Midbrain (tissue), 1 donor: ENCODE measurements around the gene COPZ2.
A peak's percentile ranks its signal among the peaks of the same experiment; 100 is the strongest.
"Not testable (repeated sequence)": the region's sequence is repeated elsewhere in the genome, so short reads cannot be mapped to it uniquely, and the experiment has no call there.

Source experiments
- DNase-seq: peaks from one replicate; lab custom pipeline; 2025; lab: John Stamatoyannopoulos, UW

COPZ2 gene

DNA sequence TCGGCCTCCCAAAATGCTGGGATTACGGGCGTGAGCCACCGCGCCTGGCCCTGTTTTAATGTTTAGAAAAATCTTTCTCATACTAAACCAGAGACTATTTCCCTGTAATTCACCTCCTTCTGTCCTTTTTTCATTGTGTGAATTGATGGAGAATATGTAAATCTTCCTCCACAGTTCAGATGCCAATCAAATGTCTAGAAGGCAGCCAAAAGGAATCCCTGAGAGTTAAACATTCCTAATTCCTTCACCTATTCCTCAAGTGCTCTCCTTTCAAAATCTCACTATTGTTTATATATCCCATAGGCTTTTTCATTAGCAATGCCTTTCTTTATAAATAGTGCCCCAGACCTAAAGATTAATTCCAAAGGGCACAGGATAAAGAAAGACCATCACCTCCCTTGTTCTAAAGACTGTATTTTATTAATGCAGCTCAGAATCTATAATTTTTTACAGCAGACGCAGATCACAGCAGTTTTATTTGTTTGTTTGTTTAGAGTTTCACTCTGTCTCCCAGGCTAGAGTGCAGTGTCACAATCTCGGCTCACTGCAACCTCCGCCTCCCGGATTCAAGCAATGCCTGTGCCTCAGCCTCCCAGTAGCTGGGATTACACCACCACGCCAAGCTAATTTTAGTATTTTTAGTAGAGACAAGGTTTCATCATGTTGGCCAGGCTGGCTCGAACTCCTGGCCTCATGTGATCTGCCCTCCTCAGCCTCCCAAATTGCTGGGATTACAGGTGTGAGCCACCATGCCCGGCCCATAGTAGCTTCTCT, 30.5 kb downstream of the COPZ2 start:
- no peak for DNase-seq

DNA sequence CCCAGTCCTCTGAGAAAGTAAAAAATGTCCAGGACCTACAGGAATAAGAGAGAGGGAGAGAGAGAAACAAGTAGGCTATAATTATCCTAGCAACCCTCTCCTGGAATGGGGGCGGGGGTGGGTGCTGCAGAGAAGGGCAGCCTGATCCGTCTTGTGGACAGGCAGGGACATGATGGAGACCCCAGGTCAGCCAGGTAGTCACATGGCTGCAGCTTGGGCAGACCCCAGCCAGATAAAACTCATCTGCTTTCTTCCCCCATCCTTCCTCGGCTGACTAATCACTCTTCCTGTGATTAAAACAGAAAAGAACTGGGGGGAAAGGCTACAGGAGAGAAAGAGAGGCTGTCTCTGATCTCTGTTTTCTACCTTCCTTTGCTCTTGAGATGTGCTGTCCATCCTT, 32.6 kb downstream of the COPZ2 start:
- DNase-seq, result no peak

GRCh38 chr17:48003417-48004151, 34.0 kb downstream of the COPZ2 start:
- no peak for DNase-seq

GRCh38 chr17:48002916-48003416, 34.6 kb downstream of the COPZ2 start:
- DNase-seq, result no peak

- DNase-seq, result peak; percentile 16
Observed at GRCh38 chr17:48002266-48002915, 35.2 kb downstream of the COPZ2 start.

DNA sequence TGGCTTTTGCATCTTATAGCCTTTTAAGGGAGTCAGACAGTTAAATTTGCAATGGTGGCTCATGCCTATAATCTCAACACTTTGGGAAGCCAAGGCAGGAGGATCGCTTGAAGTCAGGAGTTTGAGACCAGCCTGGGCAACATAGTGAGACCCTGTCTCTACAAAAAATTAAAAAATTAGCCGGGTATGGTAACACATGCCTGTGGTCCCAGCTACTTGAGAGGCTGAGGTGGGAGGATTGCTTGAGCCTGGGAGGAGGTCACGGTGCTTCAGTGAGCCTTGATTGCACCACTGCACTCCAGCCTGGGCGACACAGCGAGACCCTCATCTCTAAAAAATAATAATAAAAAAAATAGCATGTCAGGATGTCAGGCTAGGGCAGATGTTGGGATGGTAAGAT, 35.9 kb downstream of the COPZ2 start:
- not testable (repeated sequence) for DNase-seq

DNA sequence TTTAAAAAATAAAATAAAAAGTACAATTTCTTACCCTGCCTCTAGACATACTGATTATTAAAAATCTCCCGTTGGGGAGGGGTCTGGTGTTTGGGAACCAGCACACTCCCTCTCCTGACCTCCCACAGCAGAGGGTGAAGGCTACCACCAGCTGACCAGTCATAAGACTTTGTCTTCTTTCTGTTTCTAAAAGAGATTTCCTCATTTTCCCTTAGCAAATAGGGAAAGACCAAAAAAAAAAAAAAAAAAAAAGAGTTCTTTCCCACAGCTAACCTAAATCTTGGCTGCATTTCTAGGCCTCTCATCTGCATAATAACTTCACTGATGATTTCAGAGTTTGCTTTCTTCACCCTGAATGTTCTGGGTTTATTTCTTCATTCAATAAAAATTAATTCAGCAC, 36.4 kb downstream of the COPZ2 start:
- DNase-seq, result no peak

GRCh38 chr17:47999582-47999981, 38.0 kb downstream of the COPZ2 start:
- DNase-seq, result no peak

DNA sequence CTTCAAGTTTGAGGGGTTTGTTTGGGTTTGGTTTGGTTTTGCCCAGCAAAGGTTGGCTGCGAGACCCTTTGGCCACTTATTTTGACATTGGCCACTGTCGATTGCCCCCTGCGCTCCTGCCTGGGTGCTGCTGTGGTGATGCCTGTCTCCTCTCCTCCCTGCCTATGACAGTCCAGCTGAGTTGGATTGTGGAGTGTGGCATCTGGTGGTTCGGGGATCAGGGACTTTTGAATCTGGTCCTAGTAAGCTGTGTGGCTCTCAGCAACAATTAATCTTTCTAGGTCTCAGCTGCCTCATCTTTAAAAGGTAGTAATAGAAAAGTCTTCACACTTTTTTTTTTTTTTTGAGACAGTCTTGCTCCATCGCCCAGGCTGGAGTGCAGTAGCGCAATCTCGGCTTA, 39.6 kb downstream of the COPZ2 start:
- no peak for DNase-seq

GRCh38 chr17:47997586-47997985, 40.0 kb downstream of the COPZ2 start:
- DNase-seq, result no peak

DNA sequence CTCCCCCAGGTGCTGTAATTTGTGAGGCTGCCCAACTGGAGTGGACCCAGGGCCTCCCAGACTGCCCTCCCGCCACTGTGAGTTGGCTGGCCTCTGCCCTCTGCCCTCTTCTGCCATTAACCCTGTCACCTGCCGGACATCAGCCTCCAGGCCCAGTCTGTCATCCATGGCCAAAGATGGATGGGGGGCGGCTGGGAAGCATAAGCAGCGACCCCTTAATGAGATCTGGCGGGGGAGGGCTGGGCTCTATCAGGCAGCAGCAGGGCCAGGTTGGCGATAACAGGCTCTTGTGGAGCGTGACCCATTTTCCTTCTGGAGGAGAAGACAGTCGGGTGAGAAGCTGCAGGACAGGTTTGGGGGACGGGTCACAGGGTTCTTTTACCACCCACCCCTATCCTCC, 41.4 kb downstream of the COPZ2 start:
- DNase-seq, result no peak

GRCh38 chr17:47995241-47995935, 42.2 kb downstream of the COPZ2 start:
- DNase-seq, result no peak

- DNase-seq, result no peak
Observed at GRCh38 chr17:47994724-47995123, 42.9 kb downstream of the COPZ2 start.

DNA sequence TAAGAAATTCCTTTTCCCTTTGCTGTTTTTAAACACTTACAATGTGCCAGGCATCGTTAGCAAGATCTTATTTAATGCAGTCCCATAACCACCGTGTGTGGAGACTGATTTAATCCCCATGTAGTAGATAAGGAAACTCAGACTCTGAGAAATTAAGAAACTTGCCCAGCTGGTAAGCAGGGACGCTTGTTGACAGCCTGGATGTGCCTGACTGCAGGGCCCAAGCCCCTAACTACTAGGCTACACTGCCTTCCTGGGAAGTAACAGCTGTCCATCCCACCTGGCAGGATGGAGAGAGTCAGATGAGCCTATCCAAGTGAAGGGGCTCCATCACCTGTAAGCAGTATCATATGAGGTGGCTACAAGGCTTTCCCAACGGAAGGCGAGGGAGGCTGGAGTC, 43.6 kb downstream of the COPZ2 start:
- DNase-seq, result no peak

GRCh38 chr17:47993031-47993564, 44.5 kb downstream of the COPZ2 start:
- DNase-seq, result no peak

GRCh38 chr17:47992216-47992615, 45.4 kb downstream of the COPZ2 start:
- DNase-seq, result no peak

- no peak for DNase-seq
Observed at GRCh38 chr17:47990962-47991731, 46.5 kb downstream of the COPZ2 start.

DNA sequence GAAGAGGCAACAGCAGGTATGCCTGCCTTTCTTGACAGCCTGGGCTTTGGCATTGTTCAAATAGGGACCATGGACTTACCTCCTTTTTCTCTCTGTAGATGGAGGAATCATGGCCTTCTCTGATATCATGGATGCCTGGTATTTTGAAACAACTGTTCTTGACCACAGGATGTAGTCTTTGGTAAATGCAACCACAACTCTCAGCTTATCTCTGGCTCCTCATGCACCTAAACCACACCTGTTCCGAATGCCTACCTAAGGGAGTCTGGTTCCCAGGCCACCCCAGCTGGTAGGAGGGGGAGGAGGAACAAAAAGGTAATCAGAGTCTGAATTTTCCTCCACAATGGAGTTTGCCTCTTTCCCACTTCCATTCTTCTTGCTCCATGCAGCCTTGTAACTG, 47.9 kb downstream of the COPZ2 start:
- DNase-seq, result no peak

- no peak for DNase-seq
Observed at GRCh38 chr17:47989159-47989558, 48.4 kb downstream of the COPZ2 start.

DNA sequence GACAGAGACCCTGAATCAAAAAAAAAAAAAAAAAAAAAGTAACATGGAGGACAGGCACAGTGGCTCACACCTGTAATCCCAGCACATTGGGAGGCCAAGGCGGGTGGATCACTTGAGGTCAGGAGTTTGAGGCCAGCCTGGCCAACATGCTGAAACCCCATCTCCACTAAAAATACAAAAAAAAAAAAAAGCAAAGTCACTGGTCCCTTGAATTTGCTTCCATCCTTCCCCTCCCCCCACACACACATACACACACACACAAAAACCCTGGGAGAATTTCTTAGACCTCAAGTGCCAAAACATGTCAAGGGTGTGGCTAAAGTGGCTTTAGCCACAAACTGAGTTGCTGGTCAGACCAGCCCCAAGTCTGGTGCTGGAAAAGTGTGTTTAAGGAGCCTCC, 49.2 kb downstream of the COPZ2 start:
- not testable (repeated sequence) for DNase-seq

GRCh38 chr17:47987240-47987835, 50.3 kb downstream of the COPZ2 start:
- no peak for DNase-seq
